Measurements from ENCODE around the gene LRRC4C.

LRRC4C gene

DNA sequence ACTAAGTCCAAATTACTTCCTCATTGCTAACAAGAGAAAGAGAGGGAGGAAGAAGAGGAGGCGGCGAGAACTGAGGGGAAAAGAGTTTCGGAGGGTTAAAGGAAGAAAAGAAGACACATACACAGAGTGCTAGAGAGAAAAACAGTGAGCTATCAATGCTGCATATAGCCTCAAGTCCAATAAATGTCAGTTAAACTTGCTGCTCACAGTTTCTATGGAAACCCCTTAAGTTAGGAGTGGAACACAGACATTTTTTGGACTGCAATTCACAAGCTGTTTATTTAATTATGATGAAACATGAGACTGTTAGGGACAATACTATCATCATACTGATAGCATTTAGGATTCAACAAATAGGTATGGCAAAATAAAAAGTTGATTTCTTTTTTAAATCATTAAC lies 1320.4 kb downstream of the LRRC4C start:
- DNase-seq = no peak

DNA sequence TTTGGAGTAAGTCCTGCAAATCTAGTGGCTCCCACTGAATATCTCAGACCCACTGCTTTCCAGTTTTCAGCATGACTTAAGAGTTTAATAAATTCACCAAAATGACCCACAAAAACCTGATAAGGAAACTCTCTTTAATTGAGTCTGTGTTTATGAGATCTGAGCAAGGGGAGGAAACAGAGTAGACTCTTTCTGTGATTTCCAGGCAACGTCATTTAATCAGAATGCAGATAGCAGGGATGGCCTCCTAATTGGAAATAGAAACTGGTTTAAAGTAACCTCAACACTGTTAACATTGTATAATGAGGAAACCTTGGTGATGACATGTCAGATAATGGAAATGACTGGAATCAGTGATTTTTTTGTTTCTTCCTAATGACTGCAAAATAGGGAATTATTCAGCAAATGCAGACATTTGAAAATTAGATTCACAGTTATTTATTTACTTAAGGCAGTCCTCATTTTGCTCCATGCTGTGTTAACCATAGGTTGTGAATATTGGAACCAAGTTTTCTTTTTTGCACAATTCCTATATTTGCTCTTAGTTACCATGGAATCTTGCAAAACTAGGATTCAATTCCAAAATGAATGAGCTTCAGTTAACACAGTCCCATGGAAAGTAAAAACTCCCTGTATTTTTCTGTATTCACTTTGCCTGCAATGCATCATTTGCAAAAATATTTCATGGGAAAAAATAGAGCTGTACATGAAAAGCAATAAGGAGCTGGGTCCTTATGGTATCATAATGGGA lies 1324.5 kb downstream of the LRRC4C start:
- DNase-seq = no peak

DNA sequence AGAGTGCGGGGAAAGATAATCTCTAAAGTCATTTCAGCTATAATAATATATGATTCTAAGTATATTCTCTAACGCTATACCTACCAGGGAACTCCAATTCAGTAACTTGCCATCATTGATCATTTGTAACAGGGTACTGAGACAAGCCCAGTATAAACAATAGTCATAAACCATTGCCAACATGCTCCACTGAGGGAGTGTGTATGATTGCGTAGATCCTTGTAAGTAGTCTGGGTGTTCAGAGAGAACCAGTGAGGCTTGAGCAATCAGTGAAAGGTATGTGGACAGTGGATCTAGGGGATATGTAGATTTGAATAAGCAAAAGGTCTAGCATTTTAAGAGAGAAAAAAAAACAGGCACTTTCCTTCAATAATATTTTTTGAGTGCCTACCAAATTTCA lies 1326.0 kb downstream of the LRRC4C start:
- no peak for DNase-seq

DNA sequence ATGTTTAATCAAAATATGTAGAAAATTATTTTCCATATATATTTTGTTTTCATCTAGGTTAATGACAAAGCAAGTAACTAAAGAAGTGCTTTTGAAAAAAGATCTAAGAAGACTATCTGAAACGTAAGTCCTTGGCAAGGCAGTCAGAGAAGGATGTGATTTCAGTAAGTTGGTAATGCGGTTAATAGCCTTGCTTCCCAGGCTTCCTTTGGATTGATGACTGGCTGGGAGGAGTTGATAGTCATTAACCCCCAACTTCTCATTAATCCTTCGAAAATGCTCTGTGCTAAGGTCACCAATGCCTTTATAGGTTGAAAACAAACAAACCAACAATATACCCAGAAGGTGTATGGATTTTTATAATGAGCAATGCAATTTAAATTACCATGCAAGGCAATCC lies 1326.5 kb downstream of the LRRC4C start:
- DNase-seq = no peak

DNA sequence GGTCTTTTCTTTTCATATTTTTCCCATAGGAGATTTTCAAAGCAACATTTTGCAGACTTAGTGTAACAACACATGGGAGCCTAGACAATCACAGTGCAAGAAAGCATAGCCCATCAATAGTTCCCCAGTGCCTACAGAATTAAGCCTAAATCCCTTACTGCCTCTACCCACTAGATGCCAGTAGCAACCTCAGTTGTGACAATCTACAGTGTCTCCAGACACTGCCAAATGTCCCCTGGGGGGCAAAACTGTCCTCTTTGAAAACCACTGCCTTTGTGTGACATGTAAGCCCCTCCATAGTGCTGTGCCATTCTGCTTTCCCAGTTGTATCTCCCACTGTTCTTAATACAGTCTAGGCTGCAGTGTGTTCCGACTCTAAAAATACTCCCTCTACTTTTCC lies 1329.0 kb downstream of the LRRC4C start:
- no peak for DNase-seq

DNA sequence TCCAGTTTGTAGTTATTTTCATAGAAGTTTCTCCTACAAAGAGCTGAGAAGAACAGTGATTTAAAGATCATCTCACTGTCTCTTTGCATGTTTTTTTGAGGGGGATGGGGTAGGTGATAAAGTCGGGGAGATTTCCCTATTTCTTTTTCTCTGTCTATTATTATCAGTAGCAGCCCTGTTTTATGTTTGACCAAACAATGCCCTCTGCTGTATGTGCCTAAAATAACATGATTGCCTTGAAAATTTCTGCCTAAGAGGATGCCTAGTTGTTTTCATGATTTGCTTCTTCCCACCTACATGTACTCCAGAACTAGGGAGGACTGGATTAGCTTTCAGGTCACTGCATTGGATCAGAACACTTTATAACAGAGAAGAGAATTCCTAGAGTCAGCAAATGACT lies 1330.2 kb downstream of the LRRC4C start:
- DNase-seq = no peak

DNA sequence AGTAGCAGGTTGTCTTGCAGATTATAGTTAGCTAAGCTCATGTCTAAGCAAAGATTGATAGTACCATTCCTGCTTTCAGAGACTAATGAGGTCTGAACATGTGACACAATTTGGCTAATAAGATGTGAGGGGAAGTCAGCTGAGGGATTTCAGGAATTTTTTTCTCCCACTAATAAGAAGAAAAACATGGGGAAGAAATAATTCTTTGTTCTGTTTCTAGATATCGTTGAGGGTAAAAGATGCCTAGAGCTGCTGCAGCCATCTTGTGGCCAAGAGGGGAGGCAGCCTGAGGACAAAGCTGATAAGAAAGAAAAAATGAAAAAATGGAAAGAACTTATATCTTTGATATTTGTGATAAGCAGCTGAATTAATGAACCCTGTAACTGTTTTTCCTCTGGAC lies 1334.4 kb downstream of the LRRC4C start:
- no peak for DNase-seq

DNA sequence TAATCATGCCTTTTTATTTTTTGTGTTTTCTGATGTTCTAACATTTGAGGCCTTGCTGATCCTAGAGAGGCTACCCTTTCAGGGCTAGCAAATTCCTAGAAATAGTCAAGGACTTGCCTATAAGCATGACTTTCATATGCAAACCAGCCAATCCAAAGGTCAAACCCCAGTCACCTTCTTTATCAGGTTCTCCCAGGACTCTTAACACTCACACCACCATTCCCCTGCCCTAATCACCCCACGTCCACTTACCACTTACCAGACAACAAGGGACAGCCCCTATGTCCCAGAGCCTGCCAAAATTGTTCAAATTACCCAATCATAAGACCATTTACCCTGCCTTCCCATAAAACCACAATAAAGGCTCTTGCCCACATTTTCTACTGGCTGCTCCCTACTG lies 1339.8 kb downstream of the LRRC4C start:
- DNase-seq = no peak

DNA sequence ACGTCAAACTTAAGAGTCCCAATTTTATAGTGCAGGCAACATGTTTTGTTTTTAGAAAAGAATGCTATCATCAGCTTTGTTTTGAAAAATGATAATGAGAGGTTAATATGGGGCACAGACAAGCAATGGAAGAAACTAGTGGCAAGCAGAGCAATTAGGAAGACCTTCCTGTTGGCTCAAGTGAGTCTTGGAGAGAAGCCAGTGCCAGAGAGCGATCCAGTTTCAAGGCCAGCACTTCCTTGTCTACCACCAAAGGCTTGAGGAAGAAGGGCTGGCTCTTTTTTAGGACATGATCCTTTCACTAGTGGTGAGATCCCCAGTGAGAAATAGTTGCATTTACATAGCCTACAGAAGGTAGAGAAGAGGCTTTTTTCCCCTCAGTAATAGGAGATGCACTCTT lies 1340.7 kb downstream of the LRRC4C start:
- DNase-seq = no peak

DNA sequence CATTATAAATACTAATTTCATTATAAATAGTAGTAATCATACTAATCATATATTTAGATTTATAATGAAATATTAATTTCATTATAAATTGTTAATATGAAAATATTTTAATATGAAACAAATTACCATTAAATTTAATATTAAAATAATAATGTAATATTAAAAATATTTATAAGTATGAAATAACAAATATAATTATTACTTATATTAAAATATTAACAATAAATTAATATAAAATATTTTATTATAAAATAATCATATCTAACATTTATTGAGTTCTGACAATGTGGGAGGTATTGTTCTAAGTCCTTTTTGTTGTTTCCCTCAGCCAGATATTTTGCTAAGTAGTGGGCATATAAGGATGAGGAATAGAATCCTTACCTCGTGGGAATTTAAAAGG lies 1341.4 kb downstream of the LRRC4C start:
- DNase-seq = no peak

DNA sequence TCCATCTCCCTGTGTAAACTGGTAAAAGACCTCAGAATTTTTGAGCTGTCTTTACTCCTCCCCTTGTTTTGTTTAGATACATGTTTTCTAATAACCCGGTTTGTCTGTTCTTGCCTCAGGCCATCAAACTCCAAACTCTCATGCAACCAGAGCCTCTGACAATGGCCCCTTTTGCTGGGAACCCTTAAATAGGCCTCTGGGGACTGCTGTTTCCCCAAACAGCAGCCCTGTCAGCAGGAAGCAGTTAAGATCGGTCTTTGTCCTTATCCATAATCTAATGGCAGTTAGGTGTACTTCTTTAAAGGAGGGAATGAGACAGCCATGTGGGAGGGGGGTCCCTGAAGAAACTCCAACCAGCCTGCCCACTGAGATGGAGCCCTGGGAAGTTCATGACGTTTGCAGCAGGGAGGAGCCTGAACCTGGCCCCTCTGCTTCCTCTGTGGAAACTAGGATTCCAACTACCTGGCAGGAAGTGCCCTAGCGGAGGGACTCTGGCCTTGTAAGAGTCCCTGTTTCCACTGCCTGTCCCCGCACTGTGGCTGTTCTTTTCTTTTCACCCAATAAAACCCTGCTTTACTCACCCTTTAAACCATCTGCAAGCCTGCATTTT lies 1354.4 kb downstream of the LRRC4C start:
- DNase-seq = no peak

DNA sequence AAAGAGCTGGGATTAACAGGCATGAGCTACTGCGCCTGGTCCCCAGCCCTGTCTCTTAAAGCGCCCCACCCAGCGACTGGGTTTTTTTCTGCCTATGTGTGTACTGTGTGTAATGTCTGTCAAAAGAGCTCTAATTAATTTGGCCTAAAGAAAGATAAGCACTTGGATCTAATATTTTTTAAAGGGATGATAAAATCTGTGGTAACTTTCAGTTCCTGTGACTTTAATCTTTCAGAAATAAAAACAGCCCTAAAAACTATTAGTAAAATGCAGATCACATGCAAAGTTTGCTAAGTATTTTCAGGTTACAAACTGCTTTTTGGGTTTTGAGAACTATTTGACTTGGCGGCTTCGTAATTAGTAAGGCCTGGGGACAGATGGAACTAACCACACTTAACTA lies 1358.7 kb downstream of the LRRC4C start:
- no peak for DNase-seq

DNA sequence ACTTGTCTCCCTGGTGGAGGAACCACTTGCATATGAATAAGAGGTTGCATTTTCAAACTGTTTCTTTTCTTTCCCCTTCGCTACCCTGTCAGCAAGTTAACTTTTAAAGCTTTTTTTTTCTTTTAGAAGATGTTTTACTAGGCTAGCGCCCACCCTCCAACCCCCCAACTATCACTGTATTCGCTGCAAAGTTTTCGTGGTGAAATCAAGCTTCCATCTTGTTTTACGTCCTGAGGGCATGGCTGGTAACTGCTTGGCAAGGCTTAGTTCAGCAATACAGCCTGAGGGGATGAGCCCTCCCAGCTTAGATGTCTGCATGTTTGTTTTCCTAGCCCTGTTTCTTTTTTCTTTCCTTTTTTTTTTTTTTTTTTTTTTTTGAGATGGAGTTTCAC lies 1359.3 kb downstream of the LRRC4C start:
- no peak for DNase-seq

DNA sequence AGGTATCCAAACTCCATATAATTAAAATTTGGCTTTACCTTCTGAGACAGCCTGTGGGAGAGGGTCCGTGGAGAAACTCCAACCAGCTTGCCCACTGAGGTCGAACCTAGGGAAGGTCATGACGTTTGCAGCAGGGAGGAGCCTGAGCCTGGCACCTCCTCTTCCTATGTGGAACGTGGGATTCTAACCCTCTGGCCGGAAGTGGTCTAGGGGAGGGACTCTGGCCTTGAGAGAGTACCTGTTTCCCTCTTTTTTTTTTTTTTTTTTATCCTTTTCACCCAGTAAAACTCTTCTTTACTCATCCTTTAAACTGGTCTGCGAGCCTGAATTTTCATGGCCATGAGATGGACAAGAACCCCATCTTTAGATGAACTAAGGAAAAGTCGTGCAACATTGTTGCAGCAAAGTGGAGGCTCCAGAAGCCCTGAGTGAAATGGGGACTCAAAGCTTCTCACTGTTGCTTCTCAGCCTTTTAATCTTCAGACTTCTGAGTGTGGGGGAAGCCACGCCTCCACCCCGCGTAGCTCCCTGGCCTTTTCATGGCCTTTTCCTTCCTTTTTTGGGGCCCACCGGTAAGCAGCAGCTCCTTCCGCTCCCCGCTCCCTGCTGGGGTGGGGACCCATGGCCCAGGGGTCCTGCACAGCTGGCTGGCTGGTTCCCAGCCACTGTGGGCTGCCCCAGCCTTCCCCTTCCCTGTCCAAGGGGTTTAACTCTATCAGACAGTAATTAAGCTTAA lies 1359.9 kb downstream of the LRRC4C start:
- no peak for DNase-seq

DNA sequence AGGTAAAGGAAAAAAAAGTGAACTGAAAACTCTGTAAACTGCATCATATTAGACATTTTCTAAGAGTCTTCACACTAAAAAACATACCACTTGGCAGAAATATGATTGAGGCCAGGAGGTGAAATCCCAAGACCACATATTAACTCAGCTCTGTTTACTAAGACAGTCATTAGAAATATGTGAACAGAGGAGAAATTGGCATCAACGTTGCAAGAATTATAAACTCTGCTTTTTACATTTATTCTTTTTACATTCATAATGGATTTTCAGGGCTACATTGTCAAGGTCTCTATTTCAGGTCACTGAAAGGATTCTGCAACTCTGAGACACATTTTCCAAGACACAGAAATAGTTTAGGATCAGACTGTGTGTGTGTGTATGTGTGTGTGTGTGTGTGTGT lies 1364.0 kb downstream of the LRRC4C start:
- DNase-seq = no peak

DNA sequence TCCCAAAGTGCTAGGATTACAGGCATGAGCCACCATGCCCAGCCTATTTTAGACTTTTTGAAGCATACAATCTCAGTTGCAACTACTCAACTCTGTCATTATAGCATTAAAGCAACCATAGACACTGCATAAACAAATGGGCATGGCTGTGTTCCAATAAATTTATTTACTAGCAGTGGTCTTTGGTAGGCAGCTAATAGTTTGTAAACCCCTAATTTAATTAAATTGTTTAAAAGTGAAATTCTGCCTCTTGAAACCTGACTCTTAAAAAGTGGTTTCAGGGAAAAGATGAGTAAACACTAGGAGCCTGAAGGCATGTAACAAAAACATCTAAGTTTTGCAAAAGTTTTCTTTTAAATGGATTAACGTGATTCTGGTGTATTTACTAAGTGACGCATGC lies 1364.5 kb downstream of the LRRC4C start:
- no peak for DNase-seq

DNA sequence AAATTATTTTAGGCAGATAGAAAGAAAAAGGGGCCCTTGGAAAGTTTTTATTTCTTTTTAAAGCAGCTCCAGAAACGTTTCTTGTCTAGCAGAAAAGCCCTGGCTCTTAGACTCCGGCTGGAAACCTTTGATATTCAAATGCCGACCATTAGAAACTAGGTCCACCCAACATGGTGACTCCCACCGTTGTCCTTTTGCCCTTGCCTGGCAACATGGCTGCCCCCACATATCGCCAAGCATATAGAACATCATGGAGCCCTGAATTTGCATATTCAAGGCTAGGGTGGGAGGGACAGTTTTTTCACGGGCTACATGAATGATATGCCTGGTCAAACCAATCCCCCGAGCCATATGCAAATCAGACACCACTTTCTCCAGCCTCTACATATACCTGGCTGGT lies 1379.0 kb downstream of the LRRC4C start:
- no peak for DNase-seq

All from activated CD4-positive, alpha-beta T cell treated with anti-CD3 and anti-CD28 coated beads for 48 hours (primary cell).